Measurements from ENCODE around the gene AAGAB. TPM values are rescaled to one million over a fixed set of nuclear protein-coding genes. Genes with fewer than 3 reads are reported as not detected.

AAGAB gene
- total RNA-seq, 1 experiment from 2014 or later, result 52.0 TPM

DNA sequence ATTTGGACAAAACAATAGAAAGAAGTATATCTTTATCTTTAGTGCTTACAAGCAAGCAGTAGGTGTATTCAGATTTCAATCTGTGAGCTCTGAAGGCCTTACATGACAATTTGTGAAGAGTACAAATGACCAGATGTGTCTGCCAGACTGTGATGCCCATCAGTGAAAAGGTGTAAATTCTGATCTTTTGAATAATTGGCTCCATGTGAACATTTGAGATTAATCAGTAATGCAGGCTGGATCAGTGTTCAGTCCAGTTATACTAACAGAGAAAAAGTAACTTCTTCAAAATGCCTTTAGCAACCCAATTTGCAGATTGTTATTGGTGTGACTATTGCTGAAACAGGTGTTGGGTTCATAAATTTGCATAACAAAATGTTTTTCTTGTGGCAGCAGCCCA, 5.3 kb upstream of the AAGAB start:
- no peak overlapping the region for H3K27ac ChIP-seq (ENCODE audit: low read depth, low read length)
- TF ChIP-seq JUND (IDR thresholded peaks at IDR 0.05) (no peak), EZH2 (IDR thresholded peaks at IDR 0.05) (no peak), ZBTB33 (IDR thresholded peaks at IDR 0.05; ENCODE audit: extremely low read depth, insufficient replicate concordance, low read length) (no peak), CBX3 (IDR thresholded peaks at IDR 0.05; ENCODE audit: low read depth) (no peak), YY1 (IDR thresholded peaks at IDR 0.05; ENCODE audit: extremely low read depth, insufficient replicate concordance, low read depth, low read length) (no peak), SP1 (IDR thresholded peaks at IDR 0.05; ENCODE audit: low read depth) (no peak), FOSL1 (IDR thresholded peaks at IDR 0.05; ENCODE audit: low read depth) (no peak), POLR2A (IDR thresholded peaks at IDR 0.05; ENCODE audit: borderline replicate concordance, extremely low read depth, insufficient read depth, insufficient read length) (no peak), SIN3A (IDR thresholded peaks at IDR 0.05; ENCODE audit: low read depth) (no peak), RAD21 (IDR thresholded peaks at IDR 0.05; ENCODE audit: low read depth) (no peak), REST (IDR thresholded peaks at IDR 0.05; ENCODE audit: low read depth) (no peak), EZH2phosphoT487 (IDR thresholded peaks at IDR 0.05; ENCODE audit: borderline replicate concordance) (no peak)
- TF ChIP-seq, protein P1, sequence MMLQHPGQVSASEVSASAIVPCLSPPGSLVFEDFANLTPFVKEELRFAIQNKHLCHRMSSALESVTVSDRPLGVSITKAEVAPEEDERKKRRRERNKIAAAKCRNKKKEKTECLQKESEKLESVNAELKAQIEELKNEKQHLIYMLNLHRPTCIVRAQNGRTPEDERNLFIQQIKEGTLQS (IDR thresholded peaks at IDR 0.05), result no peak
- TF ChIP-seq, protein P2, sequence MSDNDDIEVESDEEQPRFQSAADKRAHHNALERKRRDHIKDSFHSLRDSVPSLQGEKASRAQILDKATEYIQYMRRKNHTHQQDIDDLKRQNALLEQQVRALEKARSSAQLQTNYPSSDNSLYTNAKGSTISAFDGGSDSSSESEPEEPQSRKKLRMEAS (IDR thresholded peaks at IDR 0.05), result no peak
- H2AFZ ChIP-seq (ENCODE audit: low read depth, low read length, poor library complexity, severe bottlenecking), result no peak overlapping the region
- ChIA-PET RAD21 (ENCODE audit: low non-redundant PET in 1 of 2, low total read pairs in 2 of 2, uncharacterized antibody in 2 of 2, unreplicated experiment in 2 of 2) (no interaction called here), CTCF (no interaction called here), POLR2A (no interaction called here)
- no peaks in the 10 kb centered on the region for H3K27me3 ChIP-seq (ENCODE audit: insufficient read depth, low read length)
- peaks cover 0 to 10% of the 10 kb centered on the region in 2 experiments; a peak in 1 of 4 replicates for H3K4me1 ChIP-seq (ENCODE audit: control insufficient read depth in 1 of 2, insufficient read depth in 2 of 2, low read length in 2 of 2)
- H3K9ac ChIP-seq (ENCODE audit: low read length), result no peak overlapping the region
- ATAC-seq (no peak), DNase-seq (ENCODE audit: low read depth, low spot score) (no peak)
- H3K4me3 ChIP-seq (replicated peaks in 1 of 2; ENCODE audit: low read depth in 1 of 2, low read length in 2 of 2), result no peak overlapping the region
- no peaks in the 10 kb centered on the region for H3K9me2 ChIP-seq (ENCODE audit: insufficient read depth)
- no peak overlapping the region for H3K4me2 ChIP-seq (ENCODE audit: low read length)
- H4K20me1 ChIP-seq (ENCODE audit: insufficient read depth), result no peaks in the 10 kb centered on the region
- no peaks in the 10 kb centered on the region for H3K9me3 ChIP-seq (ENCODE audit: control insufficient read depth in 1 of 2, insufficient read depth in 1 of 2, low read depth in 1 of 2, low read length in 2 of 2)
- H3K36me3 ChIP-seq (ENCODE audit: control insufficient read depth in 1 of 2, insufficient read depth in 2 of 2, low read length in 2 of 2), result no peaks in the 10 kb centered on the region
- BruUV-seq (replicated peaks), result no TSS peak
- H3K79me2 ChIP-seq (ENCODE audit: insufficient read depth, low read length), result no peaks in the 10 kb centered on the region
- intact Hi-C loops (cut with micrococcal nuclease), result loop anchor here (10.0 kb wide), 1 partner anchor 1465 kb away; the partner anchor contains the start of gene DENND4A

Measured in HCT116 (cell line).